Muscle of leg (tissue), 11 donors: ENCODE data around the gene CTRB1. TPM values are rescaled to one million over a fixed set of nuclear protein-coding genes. Genes with fewer than 3 reads are reported as not detected.
"Not testable (repeated sequence)": the region's sequence is repeated elsewhere in the genome, so short reads cannot be mapped to it uniquely, and the experiment has no call there.

Experiments
- DNase-seq: peaks from one replicate; pipeline ENCODE4 v3.0.0; 2013
- H3K27ac ChIP-seq: one replicate; pipeline ENCODE4 v1.5.1; 2013; ENCODE audit warnings: mild to moderate bottlenecking, low read length, control low read depth
- H3K27me3 ChIP-seq: one replicate; pipeline ENCODE4 v1.6.1; 2013; ENCODE audit warnings: low read length; ENCODE audit not compliant: control insufficient read depth, insufficient read depth
- H3K36me3 ChIP-seq: one replicate; pipeline ENCODE4 v1.6.1; 2013; ENCODE audit warnings: low read length; ENCODE audit not compliant: control insufficient read depth, insufficient read depth
- H3K4me1 ChIP-seq: one replicate; pipeline ENCODE4 v1.6.1; 2013; ENCODE audit warnings: low read length; ENCODE audit not compliant: control insufficient read depth, insufficient read depth
- H3K4me3 ChIP-seq: one replicate; pipeline ENCODE4 v1.5.1; 2013; ENCODE audit warnings: low read length, control low read depth
- H3K9me3 ChIP-seq: replicated peaks from 2 replicates; pipeline ENCODE4 v1.6.1; 2013; ENCODE audit warnings: low read depth, low read length; ENCODE audit not compliant: control insufficient read depth
- WGBS: methylation state at CpG from one replicate; pipeline ENCODE4 v1.1.5; 2013; ENCODE audit warnings: missing lambda C conversion rate; ENCODE audit not compliant: insufficient coverage; 5-methylcytosine and 5-hydroxymethylcytosine counted together
- polyA plus RNA-seq, 8 donors: library from polyadenylated mRNA; unstranded; fragments of 120-200 nt; gene quantifications; one replicate each; pipeline versions ENCODE4 v1.2.1 to v1.2.3, GENCODE V29; 2013; ENCODE audit warnings: inconsistent platforms in 1 of 8, low replicate concordance in 1 of 8; ENCODE audit not compliant: insufficient read length in 8 of 8, insufficient read depth in 1 of 8
- total RNA-seq: library from RNA; stranded (reverse); fragments of 120-200 nt; gene quantifications from one replicate; pipeline ENCODE4 v1.2.4, GENCODE V29; 2013

CTRB1 gene
- total and polyA plus RNA-seq, 9 donors: 0.20 to 1.0 (median 0.56) TPM; not detected in 2

- Histone ChIP-seq H3K9me3 (no peaks in the 10 kb centered on the region), H3K36me3 (no peaks in the 10 kb centered on the region), H3K27me3 (no peaks in the 10 kb centered on the region), H3K4me1 (peaks cover 10% of the 10 kb centered on the region), H3K27ac (no peak overlapping the region), H3K4me3 (no peak overlapping the region)
- 81% methylated on average over 11 of the region's 13 CpGs for WGBS
- DNase-seq: no peak
These were observed 14.9 kb upstream of the CTRB1 start for GRCh38 chr16:75203667-75204409.

- DNase-seq: no peak
- no peak overlapping the region for H3K27ac ChIP-seq
- H3K9me3 ChIP-seq: no peaks in the 10 kb centered on the region
- no peak overlapping the region for H3K4me3 ChIP-seq
- H3K36me3 ChIP-seq: no peaks in the 10 kb centered on the region
- no peaks in the 10 kb centered on the region for H3K27me3 ChIP-seq
- 100% methylated on average over 1 of the region's 6 CpGs for WGBS
- H3K4me1 ChIP-seq: peaks cover 10% of the 10 kb centered on the region
These were observed 14.4 kb upstream of the CTRB1 start for GRCh38 chr16:75204410-75204758.

- not testable (repeated sequence) for H3K27ac ChIP-seq, H3K36me3 ChIP-seq, H3K9me3 ChIP-seq, DNase-seq, H3K4me3 ChIP-seq, H3K27me3 ChIP-seq
- no CpG with 5 or more reads among the region's 20 CpGs for whole genome bisulfite sequencing
- peaks cover 10% of the 10 kb centered on the region for H3K4me1 ChIP-seq
These were observed 13.9 kb upstream of the CTRB1 start for GRCh38 chr16:75204905-75205304.

- H3K4me3 ChIP-seq, DNase-seq, H3K9me3 ChIP-seq, H3K36me3 ChIP-seq, H3K27me3 ChIP-seq, H3K27ac ChIP-seq: not testable (repeated sequence)
- no CpG with 5 or more reads among the region's 19 CpGs for WGBS
- H3K4me1 ChIP-seq: peaks cover 10% of the 10 kb centered on the region
These were observed 13.3 kb upstream of the CTRB1 start for GRCh38 chr16:75205438-75205837.

- DNase-seq, H3K4me3 ChIP-seq, H3K27me3 ChIP-seq, H3K36me3 ChIP-seq, H3K9me3 ChIP-seq, H3K27ac ChIP-seq: not testable (repeated sequence)
- 82% methylated on average over 6 of the region's 25 CpGs for WGBS
- peaks cover 10% of the 10 kb centered on the region for H3K4me1 ChIP-seq
These were observed 12.6 kb upstream of the CTRB1 start for GRCh38 chr16:75205961-75206748.

DNA sequence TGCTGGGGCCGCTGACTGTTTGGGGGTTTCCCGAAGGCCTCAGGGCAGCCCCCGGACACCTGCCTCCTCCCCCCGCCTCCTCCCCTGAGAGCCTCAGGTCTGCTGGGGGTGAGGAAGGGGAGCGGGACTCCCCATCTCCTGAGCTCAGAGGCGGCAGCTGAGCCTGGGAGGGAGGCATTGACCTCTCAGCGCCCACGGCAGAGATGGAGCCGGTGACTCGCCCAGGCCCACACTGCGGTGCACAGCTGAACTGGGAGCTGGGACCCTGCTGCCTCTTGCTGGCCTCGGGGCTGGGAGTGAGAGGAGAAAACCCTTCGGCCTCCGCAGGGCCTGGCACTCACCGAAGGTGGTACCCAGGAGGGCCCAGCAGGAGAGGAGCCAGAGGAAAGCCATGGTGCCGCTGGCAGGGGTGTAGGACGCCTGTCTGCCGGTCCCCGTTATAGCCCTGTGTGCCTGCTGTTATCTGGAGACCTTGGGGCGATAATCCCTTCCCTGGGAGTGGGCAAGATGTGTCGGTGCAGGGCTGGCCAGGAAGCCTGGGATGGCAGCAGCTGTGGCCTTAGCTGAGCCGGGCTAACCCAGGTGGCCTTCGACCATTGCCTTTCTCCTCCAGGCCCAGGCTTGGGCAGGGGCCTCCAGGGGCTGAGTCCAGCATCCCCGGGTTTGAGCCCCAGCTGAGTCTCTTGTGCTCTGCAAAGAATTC is 11.9 kb upstream of the CTRB1 start, which contains the start of gene CTRB2:
TSS of gene CTRB2 (minus strand) at position 413 of the 703 bp plus-strand sequence. CDS start at position 393, 20 bp downstream.
- no peak within 1 kb of the TSS for H3K27ac ChIP-seq
- no peak for DNase-seq
- peaks cover 10% of the 10 kb centered on the region for H3K4me1 ChIP-seq
- 77% methylated on average over 18 of the region's 24 CpGs for WGBS
- no peaks in the 10 kb centered on the region for H3K36me3 ChIP-seq
- no peaks in the 10 kb centered on the region for H3K9me3 ChIP-seq
- H3K4me3 ChIP-seq: no peak within 1 kb of the TSS
- no peaks in the 10 kb centered on the region for H3K27me3 ChIP-seq

- H3K36me3 ChIP-seq: no peaks in the 10 kb centered on the region
- H3K27me3 ChIP-seq: no peaks in the 10 kb centered on the region
- no peak for DNase-seq
- H3K9me3 ChIP-seq: no peaks in the 10 kb centered on the region
- no peak overlapping the region for H3K4me3 ChIP-seq
- 89% methylated on average over 10 of the region's 11 CpGs for WGBS
- H3K27ac ChIP-seq: no peak overlapping the region
- H3K4me1 ChIP-seq: peaks cover 10% of the 10 kb centered on the region
These were observed 11.0 kb upstream of the CTRB1 start for GRCh38 chr16:75207831-75208230.

GRCh38 chr16:75208242-75208825 is 10.5 kb upstream of the CTRB1 start:
- H3K27ac ChIP-seq: no peak overlapping the region

DNA sequence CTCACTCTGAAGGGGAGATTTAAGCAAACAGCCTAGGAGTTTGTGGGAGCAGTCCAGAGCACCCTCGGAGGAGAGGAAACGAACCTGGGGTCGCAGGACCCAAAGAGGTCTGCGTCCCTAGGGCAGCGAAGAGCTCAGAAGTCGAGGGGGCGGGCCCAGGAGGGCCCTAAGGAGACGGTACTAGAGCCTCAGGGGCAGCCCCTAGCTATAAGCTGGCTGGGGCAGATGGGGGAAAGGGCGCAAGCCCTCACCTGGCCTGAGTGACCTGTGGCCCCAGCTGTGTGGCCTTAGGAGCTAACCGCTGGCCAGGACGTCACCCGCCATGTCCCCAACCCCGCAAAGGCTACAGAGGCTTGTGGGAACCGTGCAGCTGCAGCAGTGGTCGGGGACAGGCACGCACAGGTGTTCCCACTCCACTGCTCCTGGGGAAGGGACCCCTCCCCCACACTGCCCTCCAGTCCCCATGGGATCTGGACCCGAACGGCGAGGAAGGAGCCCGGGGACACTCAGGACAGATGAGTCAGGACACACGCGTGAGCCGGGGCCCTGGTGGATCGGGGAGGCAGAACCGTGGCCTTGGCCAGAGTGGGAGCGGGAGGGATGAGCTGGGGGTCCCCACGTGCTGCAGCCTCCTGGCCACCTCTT is 9.8 kb upstream of the CTRB1 start:
- WGBS: 61% methylated on average over 24 of the region's 27 CpGs

More at GRCh38 chr16:75208242-75208825, 10.5 kb upstream of the CTRB1 start:
- Histone ChIP-seq H3K36me3 (no peaks in the 10 kb centered on the region), H3K4me1 (peaks cover 10% of the 10 kb centered on the region), H3K4me3 (no peak overlapping the region), H3K9me3 (no peaks in the 10 kb centered on the region), H3K27me3 (no peaks in the 10 kb centered on the region)
- WGBS: 78% methylated on average over 8 of the region's 13 CpGs
- DNase-seq: no peak

More for the DNA sequence above, 9.8 kb upstream of the CTRB1 start:
- no peak overlapping the region for H3K4me3 ChIP-seq
- DNase-seq: no peak
- H3K27ac ChIP-seq: no peak overlapping the region
- H3K27me3 ChIP-seq: no peaks in the 10 kb centered on the region
- no peaks in the 10 kb centered on the region for H3K9me3 ChIP-seq
- no peaks in the 10 kb centered on the region for H3K36me3 ChIP-seq
- H3K4me1 ChIP-seq: peaks cover 10% of the 10 kb centered on the region
